GM23248 (cell line): ENCODE results near the gene HSPA6. TPM values are rescaled to one million over a fixed set of nuclear protein-coding genes. Genes with fewer than 3 reads are reported as not detected.

Experiments used
- polyA plus RNA-seq: library from polyadenylated mRNA; unstranded; fragments of >200 nt; fragmentation: Nextera tagmentation; extraction: Ambion mirVana; gene quantifications from 2 replicates; pipeline ENCODE4 v1.2.1, GENCODE V29; 2016
- total RNA-seq: library from RNA; depleted of rRNA; stranded (reverse); fragments of >200 nt; shearing (Covaris generic); gene quantifications from 2 replicates; pipeline ENCODE4 v1.2.3, GENCODE V29; 2014; rRNA removed

The HSPA6 gene
- total and polyA plus RNA-seq, 2 experiments from 2014 or later, result 0.13 TPM; not detected in 1

Other genes starting within 250 kb of the HSPA6 start
- 0.11 TPM in 1 of 2 replicates, not detected in the other for gene MPZ, start 214.6 kb upstream of the HSPA6 start, total RNA-seq
- gene MPZ, start 214.6 kb upstream of the HSPA6 start, polyA plus RNA-seq, result not detected in 2 replicates
- 17.4 and 39.2 TPM in 2 replicates for gene SDHC, start 210.2 kb upstream of the HSPA6 start, total RNA-seq
- gene SDHC, start 210.2 kb upstream of the HSPA6 start, polyA plus RNA-seq, result 175 and 211 TPM in 2 replicates
- not detected in 2 replicates for gene CFAP126, start 156.7 kb upstream of the HSPA6 start, total RNA-seq
- not detected in 2 replicates for gene CFAP126, start 156.7 kb upstream of the HSPA6 start, polyA plus RNA-seq
- gene FCGR2A, start 19.1 kb upstream of the HSPA6 start, total RNA-seq, result not detected in 2 replicates
- not detected in 2 replicates for gene FCGR2A, start 19.1 kb upstream of the HSPA6 start, polyA plus RNA-seq
- not detected in 2 replicates for gene FCGR3A, start 25.3 kb downstream of the HSPA6 start, total RNA-seq
- not detected in 2 replicates for gene FCGR3A, start 25.3 kb downstream of the HSPA6 start, polyA plus RNA-seq
- gene FCGR3B, start 106.6 kb downstream of the HSPA6 start, total RNA-seq, result not detected in 2 replicates
- not detected in 2 replicates for gene FCGR3B, start 106.6 kb downstream of the HSPA6 start, polyA plus RNA-seq
- gene FCGR2B, start 138.6 kb downstream of the HSPA6 start, total RNA-seq, result not detected in 2 replicates
- gene FCGR2B, start 138.6 kb downstream of the HSPA6 start, polyA plus RNA-seq, result 0.18 TPM in 1 of 2 replicates, not detected in the other
- gene FCRLA, start 182.7 kb downstream of the HSPA6 start, total RNA-seq, result 7.5 and 8.4 TPM in 2 replicates
- 5.3 and 6.8 TPM in 2 replicates for gene FCRLA, start 182.7 kb downstream of the HSPA6 start, polyA plus RNA-seq
- 8.3 and 14.5 TPM in 2 replicates for gene FCRLB, start 197.0 kb downstream of the HSPA6 start, total RNA-seq
- gene FCRLB, start 197.0 kb downstream of the HSPA6 start, polyA plus RNA-seq, result 9.4 and 10.1 TPM in 2 replicates
- gene DUSP12, start 225.2 kb downstream of the HSPA6 start, total RNA-seq, result 27.4 and 34.2 TPM in 2 replicates
- gene DUSP12, start 225.2 kb downstream of the HSPA6 start, polyA plus RNA-seq, result 29.9 and 34.9 TPM in 2 replicates
- 19.8 and 21.4 TPM in 2 replicates for gene ATF6, start 241.8 kb downstream of the HSPA6 start, total RNA-seq
- 14.8 TPM in 2 replicates for gene ATF6, start 241.8 kb downstream of the HSPA6 start, polyA plus RNA-seq